Activated T-helper 17 cell treated with anti-CD3 and anti-CD28 coated beads, Interleukin-2, amount 50 U/mL, for 72 hours (primary cell): Measurements from ENCODE around the gene ZNF562. TPM values are rescaled to one million over a fixed set of nuclear protein-coding genes. Genes with fewer than 3 reads are reported as not detected.
"Not testable (repeated sequence)": the region's sequence is repeated elsewhere in the genome, so short reads cannot be mapped to it uniquely, and the experiment has no call there.

Source experiments
- ATAC-seq: fragments of 150-1000 bp; cut with Tn5 transposase; replicated peaks from 2 replicates; pipeline ENCODE4 v1.10.0; 2021; ENCODE audit warnings: mild to moderate bottlenecking, moderate library complexity
- H3K27ac Mint-ChIP-seq: one replicate; pipeline ENCODE4 v1.8.0; 2022; ENCODE audit warnings: mixed read lengths
- H3K27me3 Mint-ChIP-seq: one replicate; pipeline ENCODE4 v1.8.0; 2022; ENCODE audit warnings: mixed read lengths
- H3K36me3 Mint-ChIP-seq: one replicate; pipeline ENCODE4 v1.8.0; 2022; ENCODE audit warnings: low read depth, mild to moderate bottlenecking, mixed read lengths
- H3K4me1 Mint-ChIP-seq: one replicate; pipeline ENCODE4 v1.8.0; 2022; ENCODE audit warnings: mixed read lengths
- H3K4me3 Mint-ChIP-seq: one replicate; pipeline ENCODE4 v1.8.0; 2022; ENCODE audit warnings: mild to moderate bottlenecking, mixed read lengths
- H3K9me3 Mint-ChIP-seq: one replicate; pipeline ENCODE4 v1.8.0; 2022; ENCODE audit warnings: mixed read lengths
- total RNA-seq, 2 donors: library from RNA; stranded (reverse); gene quantifications; one replicate each; pipeline ENCODE4 v1.2.3, GENCODE V29; 2022

The ZNF562 gene
- 10 to 100 TPM; 39.3 to 53.2 TPM for total RNA-seq

GRCh38 chr19:9674663-9675357 lies at the start of gene ZNF562:
ZNF562 (minus strand) TSS chr19:9675100; CDS start chr19:9660744, 14,356 bp downstream.
- H3K4me1 Mint-ChIP-seq, result peaks cover 25% of the 10 kb centered on the region
- peaks cover 55% of the 10 kb centered on the region for H3K36me3 Mint-ChIP-seq
- peaks cover 18% of the 10 kb centered on the region for H3K9me3 Mint-ChIP-seq
- peak within 1 kb of the TSS; percentile 74 for H3K4me3 Mint-ChIP-seq
- ATAC-seq, result peak; percentile 77
- H3K27ac Mint-ChIP-seq, result peak within 1 kb of the TSS; percentile 94
- H3K27me3 Mint-ChIP-seq, result no peaks in the 10 kb centered on the region

GRCh38 chr19:9724157-9724556 lies 49.3 kb upstream of the ZNF562 start:
- ATAC-seq, result no peak
- Mint-ChIP-seq H3K4me3 (no peak overlapping the region), H3K36me3 (no peaks in the 10 kb centered on the region), H3K4me1 (peaks cover 5% of the 10 kb centered on the region), H3K9me3 (no peaks in the 10 kb centered on the region), H3K27me3 (no peaks in the 10 kb centered on the region), H3K27ac (no peak overlapping the region)

GRCh38 chr19:9721861-9722260 lies 47.0 kb upstream of the ZNF562 start:
- ATAC-seq, result no peak
- Mint-ChIP-seq H3K9me3 (no peaks in the 10 kb centered on the region), H3K27ac (no peak overlapping the region), H3K4me1 (peaks cover 5% of the 10 kb centered on the region), H3K36me3 (no peaks in the 10 kb centered on the region), H3K4me3 (peak overlapping the region; percentile 20), H3K27me3 (peaks cover 6% of the 10 kb centered on the region)

- H3K27me3 Mint-ChIP-seq, result peaks cover 6% of the 10 kb centered on the region
- no peaks in the 10 kb centered on the region for H3K36me3 Mint-ChIP-seq
- H3K27ac Mint-ChIP-seq, result no peak overlapping the region
- no peaks in the 10 kb centered on the region for H3K9me3 Mint-ChIP-seq
- ATAC-seq, result no peak
- H3K4me1 Mint-ChIP-seq, result peaks cover 5% of the 10 kb centered on the region
- H3K4me3 Mint-ChIP-seq, result no peak overlapping the region
Measured at GRCh38 chr19:9720541-9720940, 45.6 kb upstream of the ZNF562 start.

GRCh38 chr19:9711815-9712214 lies 36.9 kb upstream of the ZNF562 start:
- Mint-ChIP-seq H3K27ac (no peak overlapping the region), H3K4me1 (no peaks in the 10 kb centered on the region)

GRCh38 chr19:9709305-9709704 lies 34.4 kb upstream of the ZNF562 start:
- no peak overlapping the region for H3K4me3 Mint-ChIP-seq
- H3K27me3 Mint-ChIP-seq, result peaks cover 4% of the 10 kb centered on the region
- no peak for ATAC-seq

More at GRCh38 chr19:9711815-9712214, 36.9 kb upstream of the ZNF562 start:
- Mint-ChIP-seq H3K27me3 (peaks cover 4% of the 10 kb centered on the region), H3K9me3 (peaks cover 22% of the 10 kb centered on the region), H3K36me3 (no peaks in the 10 kb centered on the region), H3K4me3 (no peak overlapping the region)
- no peak for ATAC-seq

GRCh38 chr19:9705836-9706235 lies 30.9 kb upstream of the ZNF562 start:
- Mint-ChIP-seq H3K27ac (no peak overlapping the region), H3K27me3 (peaks cover 3% of the 10 kb centered on the region), H3K9me3 (peaks cover 8% of the 10 kb centered on the region), H3K36me3 (no peaks in the 10 kb centered on the region), H3K4me3 (no peak overlapping the region), H3K4me1 (peaks cover 5% of the 10 kb centered on the region)
- no peak for ATAC-seq

More at GRCh38 chr19:9709305-9709704, 34.4 kb upstream of the ZNF562 start:
- Mint-ChIP-seq H3K9me3 (peaks cover 22% of the 10 kb centered on the region), H3K36me3 (no peaks in the 10 kb centered on the region), H3K4me1 (no peaks in the 10 kb centered on the region), H3K27ac (no peak overlapping the region)

- ATAC-seq, result no peak
- peaks cover 5% of the 10 kb centered on the region for H3K4me1 Mint-ChIP-seq
- H3K27ac Mint-ChIP-seq, result peak overlapping the region; percentile 9
- H3K4me3 Mint-ChIP-seq, result peak overlapping the region; percentile 39
- H3K36me3 Mint-ChIP-seq, result no peaks in the 10 kb centered on the region
- H3K9me3 Mint-ChIP-seq, result no peaks in the 10 kb centered on the region
- H3K27me3 Mint-ChIP-seq, result peaks cover 3% of the 10 kb centered on the region
Measured at GRCh38 chr19:9702186-9702585, 27.3 kb upstream of the ZNF562 start.

GRCh38 chr19:9700229-9700981 lies 25.5 kb upstream of the ZNF562 start:
- no peaks in the 10 kb centered on the region for H3K36me3 Mint-ChIP-seq
- ATAC-seq, result no peak
- H3K9me3 Mint-ChIP-seq, result no peaks in the 10 kb centered on the region
- peaks cover 5% of the 10 kb centered on the region for H3K4me1 Mint-ChIP-seq
- H3K27ac Mint-ChIP-seq, result no peak overlapping the region
- peaks cover 3% of the 10 kb centered on the region for H3K27me3 Mint-ChIP-seq
- H3K4me3 Mint-ChIP-seq, result no peak overlapping the region

GRCh38 chr19:9690301-9690700 lies 15.4 kb upstream of the ZNF562 start:
- not testable (repeated sequence) for H3K27ac Mint-ChIP-seq, H3K27me3 Mint-ChIP-seq, H3K4me1 Mint-ChIP-seq, H3K36me3 Mint-ChIP-seq, H3K4me3 Mint-ChIP-seq, ATAC-seq
- H3K9me3 Mint-ChIP-seq, result peaks cover 21% of the 10 kb centered on the region

- not testable (repeated sequence) for H3K27ac Mint-ChIP-seq, H3K27me3 Mint-ChIP-seq, H3K4me1 Mint-ChIP-seq, H3K36me3 Mint-ChIP-seq, ATAC-seq, H3K9me3 Mint-ChIP-seq, H3K4me3 Mint-ChIP-seq
Measured at GRCh38 chr19:9679996-9680395, 5.1 kb upstream of the ZNF562 start.

- H3K4me1 Mint-ChIP-seq, result peaks cover 21% of the 10 kb centered on the region
- H3K9me3 Mint-ChIP-seq, result peaks cover 16% of the 10 kb centered on the region
- peak; percentile 54 for ATAC-seq
- peaks cover 48% of the 10 kb centered on the region for H3K36me3 Mint-ChIP-seq
- not testable (repeated sequence) for H3K27me3 Mint-ChIP-seq
- H3K27ac Mint-ChIP-seq, result peak overlapping the region; percentile 94
- peak overlapping the region; percentile 74 for H3K4me3 Mint-ChIP-seq
Measured at GRCh38 chr19:9675358-9675901, 530 bp upstream of the ZNF562 start.

- H3K27ac Mint-ChIP-seq, result peak overlapping the region; percentile 94
- peak overlapping the region; percentile 74 for H3K4me3 Mint-ChIP-seq
Measured at GRCh38 chr19:9673912-9674662, 813 bp downstream of the ZNF562 start.

GRCh38 chr19:9672893-9673292 lies 2.0 kb downstream of the ZNF562 start:
- Mint-ChIP-seq H3K9me3 (peaks cover 25% of the 10 kb centered on the region), H3K4me3 (peak overlapping the region; percentile 74), H3K27ac (peak overlapping the region; percentile 94), H3K4me1 (peaks cover 35% of the 10 kb centered on the region), H3K27me3 (no peaks in the 10 kb centered on the region), H3K36me3 (peaks cover 74% of the 10 kb centered on the region)
- ATAC-seq, result no peak

More at GRCh38 chr19:9673912-9674662, 813 bp downstream of the ZNF562 start:
- peak; percentile 78 for ATAC-seq
- peaks cover 62% of the 10 kb centered on the region for H3K36me3 Mint-ChIP-seq
- peaks cover 19% of the 10 kb centered on the region for H3K9me3 Mint-ChIP-seq
- peaks cover 26% of the 10 kb centered on the region for H3K4me1 Mint-ChIP-seq
- H3K27me3 Mint-ChIP-seq, result no peaks in the 10 kb centered on the region
